OCI-LY7 (cell line): Measurements from ENCODE around the gene CTNNBIP1. TPM values are rescaled to one million over a fixed set of nuclear protein-coding genes. Genes with fewer than 3 reads are reported as not detected.

Experiments used
- BruUV-seq: library from RNA; stranded (reverse); fragments of 400-500 nt; replicated peaks from 2 replicates; lab custom pipeline; 2021; lab: Mats Ljungman, UMichigan
- CTCF ChIA-PET: fragments of 300-600 bp; sonication (Branson Sonifier 250); formaldehyde crosslinking; loops from one replicate; lab custom pipeline; 2022; ENCODE audit warnings: antibody characterized with exemption; ENCODE audit not compliant: unreplicated experiment; lab: Charles Lee
- POLR2A ChIA-PET: fragments of 300-600 bp; sonication (Branson Sonifier 250); formaldehyde crosslinking; loops from one replicate; lab custom pipeline; 2022; ENCODE audit warnings: antibody characterized with exemption; lab: Charles Lee
- DNase-seq: peaks from one replicate; pipeline ENCODE4 v3.0.0-alpha.2; 2015; ENCODE audit warnings: low spot score
- H2AFZ ChIP-seq: fragments of 200-600 bp; sonication (generic), shearing (Covaris generic); 2 replicates; pipeline ENCODE4 v1.6.1; 2014; ENCODE audit warnings: mild to moderate bottlenecking, antibody characterized with exemption, low read length, moderate library complexity
- H3K27ac ChIP-seq: fragments of 200-600 bp; sonication (generic); 2 replicates; pipeline ENCODE4 v1.5.1; 2014; ENCODE audit warnings: mixed run types, low read depth, mild to moderate bottlenecking, moderate library complexity, low read length, inconsistent platforms; ENCODE audit not compliant: poor library complexity, severe bottlenecking
- H3K36me3 ChIP-seq: fragments of 200-600 bp; sonication (generic); 2 replicates; pipeline ENCODE4 v1.6.1; 2014; ENCODE audit warnings: mild to moderate bottlenecking, antibody characterized with exemption, low read length, moderate library complexity, mixed read lengths; ENCODE audit not compliant: insufficient read depth
- H3K4me1 ChIP-seq: fragments of 200-600 bp; sonication (generic); 2 replicates; pipeline ENCODE4 v1.5.1; 2014; ENCODE audit warnings: mild to moderate bottlenecking, low read length; ENCODE audit not compliant: insufficient read depth, poor library complexity, severe bottlenecking
- H3K4me2 ChIP-seq: fragments of 200-600 bp; sonication (generic); 2 replicates; pipeline ENCODE4 v1.6.1; 2014; ENCODE audit warnings: mild to moderate bottlenecking, low read length
- H3K4me3 ChIP-seq: fragments of 200-600 bp; sonication (generic); 2 replicates; pipeline ENCODE4 v1.5.1; 2014; ENCODE audit warnings: mild to moderate bottlenecking, low read depth, low read length; ENCODE audit not compliant: poor library complexity, severe bottlenecking
- H3K79me2 ChIP-seq: fragments of 200-600 bp; sonication (generic); 2 replicates; pipeline ENCODE4 v1.6.1; 2016; ENCODE audit warnings: low read depth, mild to moderate bottlenecking, low read length, moderate library complexity, mixed read lengths; ENCODE audit not compliant: insufficient read depth
- H3K9me2 ChIP-seq: fragments of 200-600 bp; sonication (generic); 2 replicates; pipeline ENCODE4 v1.6.1; 2016; ENCODE audit warnings: mild to moderate bottlenecking, low read length, mixed read lengths; ENCODE audit not compliant: insufficient read depth
- H3K9me3 ChIP-seq: fragments of 200-600 bp; sonication (generic); 2 replicates; pipeline ENCODE4 v1.6.1; 2014; ENCODE audit warnings: mild to moderate bottlenecking, mixed run types, low read length, mixed read lengths
- H4K20me1 ChIP-seq: fragments of 200-600 bp; sonication (generic); 2 replicates; pipeline ENCODE4 v1.6.1; 2014; ENCODE audit warnings: mild to moderate bottlenecking, antibody characterized with exemption, low read length, moderate library complexity, mixed read lengths; ENCODE audit not compliant: insufficient read depth
- CTCF ChIP-seq: fragments of 200-600 bp; sonication (generic); conservative IDR thresholded peaks from 2 replicates; pipeline ENCODE4 v1.5.1; 2014; ENCODE audit warnings: mild to moderate bottlenecking, antibody characterized with exemption, low read length, moderate library complexity, mixed read lengths
- EZH2phosphoT487 ChIP-seq: fragments of 200-600 bp; sonication (generic); IDR thresholded peaks from 2 replicates; pipeline ENCODE4 v1.6.1; 2018; ENCODE audit warnings: low read depth, borderline replicate concordance, mild to moderate bottlenecking, mixed run types, antibody characterized with exemption, low read length, moderate library complexity, mixed read lengths
- intact Hi-C: fragments of 100-400 bp; cut with micrococcal nuclease; formaldehyde crosslinking; loops from one replicate; pipeline ENCODE4 v1.10.0; 2022; ENCODE audit not compliant: unreplicated experiment
- total RNA-seq, 2 experiments: library from RNA; depleted of rRNA in 1 of 2; stranded (reverse); fragments of >200 nt in 1 of 2; shearing (Covaris generic) in 1 of 2; gene quantifications; 2 replicates each; pipeline ENCODE4 v1.2.3, GENCODE V29; 2014 to 2022

Gene CTNNBIP1
- total RNA-seq, 2 experiments from 2014 or later, result 14.7 to 17.4 TPM

- Histone ChIP-seq H3K27ac (no peak overlapping the region), H4K20me1 (no peaks in the 10 kb centered on the region), H2AFZ (no peak overlapping the region), H3K4me3 (no peak overlapping the region), H3K9me3 (no peaks in the 10 kb centered on the region), H3K36me3 (no peaks in the 10 kb centered on the region), H3K79me2 (no peaks in the 10 kb centered on the region), H3K4me2 (no peak overlapping the region), H3K4me1 (peaks cover 59% of the 10 kb centered on the region), H3K9me2 (no peaks in the 10 kb centered on the region)
- intact Hi-C loops, result loop anchor here (1.0 kb wide), 4 partner anchors 83 to 240 kb away; no protein-coding TSS in a partner anchor
- DNase-seq, result no peak
- CTCF ChIA-PET, result interaction anchor here (1.6 to 7.2 kb wide), 2 partner anchors 81 to 240 kb away, joined by 7 to 53 read pairs; no protein-coding TSS in a partner anchor
- TF ChIP-seq CTCF (no peak), EZH2phosphoT487 (no peak)
- BruUV-seq, result no TSS peak
- POLR2A ChIA-PET, result interaction anchor here (0.6 to 7.4 kb wide), 3 partner anchors 45 to 1385 kb away, joined by 3 to 141 read pairs (median 4); no protein-coding TSS in a partner anchor
Observed at GRCh38 chr1:9866836-9867235, 43.2 kb downstream of the CTNNBIP1 start.

- ChIA-PET CTCF (interaction anchor here (1.6 to 7.2 kb wide), 2 partner anchors 80 to 239 kb away, joined by 7 to 53 read pairs; no protein-coding TSS in a partner anchor), POLR2A (interaction anchor here (0.6 to 7.4 kb wide), 3 partner anchors 15 to 80 kb away, joined by 3 to 141 read pairs (median 7); no protein-coding TSS in a partner anchor)
- no peak overlapping the region for H3K4me3 ChIP-seq
- no peaks in the 10 kb centered on the region for H3K36me3 ChIP-seq
- no peak overlapping the region for H3K27ac ChIP-seq
- H4K20me1 ChIP-seq, result no peaks in the 10 kb centered on the region
- no peaks in the 10 kb centered on the region for H3K79me2 ChIP-seq
- TF ChIP-seq EZH2phosphoT487 (no peak), CTCF (no peak)
- H3K9me2 ChIP-seq, result no peaks in the 10 kb centered on the region
- H3K4me2 ChIP-seq, result no peak overlapping the region
- peaks cover 61% of the 10 kb centered on the region for H3K4me1 ChIP-seq
- no TSS peak for BruUV-seq
- H2AFZ ChIP-seq, result no peak overlapping the region
- DNase-seq, result no peak
- H3K9me3 ChIP-seq, result no peaks in the 10 kb centered on the region
- intact Hi-C loops, result no loop called here
Observed at GRCh38 chr1:9865724-9866123, 44.3 kb downstream of the CTNNBIP1 start.

- Histone ChIP-seq H3K9me3 (no peaks in the 10 kb centered on the region), H3K27ac (no peak overlapping the region), H3K36me3 (no peaks in the 10 kb centered on the region), H2AFZ (peak overlapping the region; percentile 10; the same call in 1 of the 2 replicates), H3K4me1 (peaks cover 64% of the 10 kb centered on the region), H4K20me1 (no peaks in the 10 kb centered on the region), H3K9me2 (no peaks in the 10 kb centered on the region), H3K79me2 (no peaks in the 10 kb centered on the region), H3K4me3 (no peak overlapping the region), H3K4me2 (peak overlapping the region; percentile 57)
- DNase-seq, result no peak
- no TSS peak for BruUV-seq
- ChIA-PET POLR2A (interaction anchor here (1.2 to 7.4 kb wide), 4 partner anchors 13 to 96 kb away, joined by 3 to 141 read pairs (median 21); no protein-coding TSS in a partner anchor), CTCF (interaction anchor here (0.6 to 7.2 kb wide), 5 partner anchors 13 to 237 kb away, joined by 3 to 53 read pairs (median 6); no protein-coding TSS in a partner anchor)
- intact Hi-C loops, result loop anchor here (2.0 kb wide), 1 partner anchor 41 kb away; the partner anchor contains the start of gene CLSTN1
- TF ChIP-seq EZH2phosphoT487 (no peak), CTCF (no peak)
Observed at GRCh38 chr1:9863371-9863770, 46.7 kb downstream of the CTNNBIP1 start.
